Measurements from ENCODE around the gene RNF7.

The RNF7 gene

DNA sequence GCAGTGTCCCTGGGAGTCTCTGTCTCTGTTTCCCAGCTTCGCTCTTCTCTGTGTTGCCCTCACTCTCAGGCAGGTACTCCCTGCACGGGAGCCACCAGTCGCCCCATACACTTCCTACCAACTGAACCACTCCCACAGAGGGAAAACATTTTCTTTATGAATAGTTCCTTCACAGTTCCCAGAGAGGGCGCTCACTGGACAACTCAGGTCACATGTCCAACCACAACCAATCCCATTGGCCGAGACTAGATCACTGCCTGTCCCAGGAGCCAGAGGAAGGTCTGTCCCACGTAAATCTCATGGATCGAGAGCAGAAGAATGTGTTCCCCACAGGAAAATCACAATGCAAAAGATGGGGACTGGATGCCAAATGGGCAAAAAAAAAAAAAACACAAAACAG, 51.2 kb downstream of the RNF7 start:
- Histone ChIP-seq H3K9ac (ENCODE audit: low read length) (no peak overlapping the region), H2AFZ (ENCODE audit: low read depth, low read length) (no peak overlapping the region)
- TF ChIP-seq CTCF (IDR thresholded peaks at IDR 0.05; ENCODE audit: low read depth, low read length) (no peak), EZH2phosphoT487 (IDR thresholded peaks at IDR 0.05; ENCODE audit: low read depth) (no peak)

GRCh38 chr3:141790171-141790570, 52.1 kb downstream of the RNF7 start:
- Histone ChIP-seq H3K4me1 (ENCODE audit: low read length) (no peaks in the 10 kb centered on the region), H3K79me2 (ENCODE audit: low read length) (no peaks in the 10 kb centered on the region), H3K36me3 (replicated peaks; ENCODE audit: low read depth, low read length) (no peaks in the 10 kb centered on the region), H4K20me1 (ENCODE audit: insufficient read depth, low read length) (no peaks in the 10 kb centered on the region), H2AFZ (ENCODE audit: low read depth, low read length) (no peak overlapping the region), H3K9me3 (ENCODE audit: insufficient read depth, low read length) (no peaks in the 10 kb centered on the region), H3K4me3 (ENCODE audit: low read length) (no peak overlapping the region), H3K4me2 (ENCODE audit: low read length) (no peak overlapping the region), H3K27me3 (ENCODE audit: low read depth, low read length) (no peaks in the 10 kb centered on the region), H3K9ac (ENCODE audit: low read length) (no peak overlapping the region), H3K27ac (ENCODE audit: low read length) (no peak overlapping the region)
- TF ChIP-seq CTCF (IDR thresholded peaks at IDR 0.05; ENCODE audit: low read depth, low read length) (no peak), EZH2phosphoT487 (IDR thresholded peaks at IDR 0.05; ENCODE audit: low read depth) (no peak)

More for the DNA sequence above, 51.2 kb downstream of the RNF7 start:
- Histone ChIP-seq H3K36me3 (replicated peaks; ENCODE audit: low read depth, low read length) (no peaks in the 10 kb centered on the region), H3K27me3 (ENCODE audit: low read depth, low read length) (no peaks in the 10 kb centered on the region), H3K4me3 (ENCODE audit: low read length) (no peak overlapping the region), H3K79me2 (ENCODE audit: low read length) (no peaks in the 10 kb centered on the region), H3K27ac (ENCODE audit: low read length) (no peak overlapping the region), H3K4me2 (ENCODE audit: low read length) (no peak overlapping the region), H3K4me1 (ENCODE audit: low read length) (no peaks in the 10 kb centered on the region), H3K9me3 (ENCODE audit: insufficient read depth, low read length) (no peaks in the 10 kb centered on the region), H4K20me1 (ENCODE audit: insufficient read depth, low read length) (no peaks in the 10 kb centered on the region)

DNA sequence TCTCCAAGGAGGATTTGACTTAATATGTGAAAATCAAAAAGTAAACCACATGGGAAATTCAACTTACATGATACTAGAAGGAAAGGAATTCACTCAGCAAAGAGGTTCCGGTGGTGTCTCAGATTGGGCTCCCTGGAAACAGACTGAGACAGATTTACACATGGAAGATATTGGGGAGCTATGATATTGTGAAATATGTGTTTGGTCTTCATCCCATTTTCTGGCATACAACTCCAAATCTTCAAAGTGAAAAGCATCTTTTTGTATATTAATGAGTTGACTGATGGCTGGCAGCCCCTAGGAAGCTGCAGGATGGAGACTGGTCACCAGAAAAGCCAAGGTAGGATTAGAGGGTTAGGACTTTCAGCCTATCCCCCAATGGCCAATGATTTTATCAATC, 54.4 kb downstream of the RNF7 start:
- Histone ChIP-seq H3K27ac (ENCODE audit: low read length) (no peak overlapping the region), H3K4me3 (ENCODE audit: low read length) (no peak overlapping the region), H2AFZ (ENCODE audit: low read depth, low read length) (no peak overlapping the region), H3K27me3 (ENCODE audit: low read depth, low read length) (no peaks in the 10 kb centered on the region), H3K79me2 (ENCODE audit: low read length) (no peaks in the 10 kb centered on the region), H3K9ac (ENCODE audit: low read length) (no peak overlapping the region), H3K4me2 (ENCODE audit: low read length) (no peak overlapping the region), H3K36me3 (replicated peaks; ENCODE audit: low read depth, low read length) (no peaks in the 10 kb centered on the region), H4K20me1 (ENCODE audit: insufficient read depth, low read length) (no peaks in the 10 kb centered on the region), H3K4me1 (ENCODE audit: low read length) (peaks cover 15% of the 10 kb centered on the region), H3K9me3 (ENCODE audit: insufficient read depth, low read length) (no peaks in the 10 kb centered on the region)
- TF ChIP-seq CTCF (IDR thresholded peaks at IDR 0.05; ENCODE audit: low read depth, low read length) (no peak), EZH2phosphoT487 (IDR thresholded peaks at IDR 0.05; ENCODE audit: low read depth) (no peak)

- no peak overlapping the region for H3K4me3 ChIP-seq (ENCODE audit: low read length)
- H3K27ac ChIP-seq (ENCODE audit: low read length) = no peak overlapping the region
- H2AFZ ChIP-seq (ENCODE audit: low read depth, low read length) = no peak overlapping the region
- peaks cover 15% of the 10 kb centered on the region for H3K4me1 ChIP-seq (ENCODE audit: low read length)
- no peak overlapping the region for H3K4me2 ChIP-seq (ENCODE audit: low read length)
- no peaks in the 10 kb centered on the region for H3K79me2 ChIP-seq (ENCODE audit: low read length)
- no peak overlapping the region for H3K9ac ChIP-seq (ENCODE audit: low read length)
- H3K27me3 ChIP-seq (ENCODE audit: low read depth, low read length) = no peaks in the 10 kb centered on the region
- no peaks in the 10 kb centered on the region for H4K20me1 ChIP-seq (ENCODE audit: insufficient read depth, low read length)
- H3K9me3 ChIP-seq (ENCODE audit: insufficient read depth, low read length) = no peaks in the 10 kb centered on the region
- TF ChIP-seq EZH2phosphoT487 (IDR thresholded peaks at IDR 0.05; ENCODE audit: low read depth) = no peak
- TF ChIP-seq CTCF (IDR thresholded peaks at IDR 0.05; ENCODE audit: low read depth, low read length) = no peak
- no peaks in the 10 kb centered on the region for H3K36me3 ChIP-seq (replicated peaks; ENCODE audit: low read depth, low read length)
Observed at GRCh38 chr3:141793476-141794260, 55.6 kb downstream of the RNF7 start.

Measured in OCI-LY3 (cell line).